GM12891 (cell line): Measurements from ENCODE around the gene ACBD4.
A peak's percentile ranks its signal among the peaks of the same experiment; 100 is the strongest.

ENCODE experiments used
- DNase-seq: peaks from one replicate; pipeline ENCODE4 v3.0.0; 2011; ENCODE audit warnings: low spot score; ENCODE audit not compliant: insufficient read length
- FAIRE-seq: peaks from 2 replicates; lab custom pipeline; 2011; peaks lifted over from hg19 to GRCh38; lab: Jason Lieb, UNC
- PAX5 ChIP-seq: IDR thresholded peaks from 2 replicates; pipeline ENCODE4 v1.6.1; 2011; ENCODE audit warnings: low read length, moderate library complexity, mild to moderate bottlenecking; ENCODE audit not compliant: insufficient read depth, severe bottlenecking
- POLR2A ChIP-seq: IDR thresholded peaks from 2 replicates; pipeline ENCODE4 v1.6.1; 2011; ENCODE audit warnings: low read depth, low read length, control low read depth
- POLR2AphosphoS5 ChIP-seq: IDR thresholded peaks from 2 replicates; pipeline ENCODE4 v1.6.1; 2011; ENCODE audit warnings: low read depth, low read length, control low read depth
- POU2F2 ChIP-seq: IDR thresholded peaks from 2 replicates; pipeline ENCODE4 v1.6.1; 2011; ENCODE audit warnings: low read depth, mild to moderate bottlenecking, control low read depth, low read length, moderate library complexity
- SPI1 ChIP-seq: IDR thresholded peaks from 2 replicates; pipeline ENCODE4 v1.6.1; 2011; ENCODE audit warnings: low read depth, low read length, control low read depth
- TAF1 ChIP-seq: IDR thresholded peaks from 2 replicates; pipeline ENCODE4 v1.6.1; 2011; ENCODE audit warnings: low read depth, low read length, control low read depth

The ACBD4 gene

DNA sequence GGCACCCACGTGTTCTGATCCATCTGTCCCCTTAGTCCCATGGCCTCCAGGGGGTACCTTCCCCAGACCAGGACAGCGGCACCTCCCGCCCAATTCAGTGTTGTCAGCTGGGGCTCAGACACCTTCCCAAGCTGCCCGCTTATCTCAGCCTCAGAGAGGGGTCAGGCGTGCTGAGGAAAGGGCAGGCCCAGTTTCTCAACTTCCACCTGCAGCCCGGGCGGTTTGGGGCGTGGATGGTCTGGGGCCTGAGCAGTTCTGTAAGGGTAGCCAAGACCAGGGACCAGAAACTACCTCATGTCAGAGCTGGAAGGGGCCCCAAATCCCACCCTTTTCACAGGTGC lies 8.3 kb upstream of the ACBD4 start:
- DNase-seq, result no peak
- no peak for FAIRE-seq
- TF ChIP-seq POLR2A (no peak), TAF1 (no peak), POLR2AphosphoS5 (no peak), SPI1 (no peak), POU2F2 (no peak), PAX5 (no peak)

DNA sequence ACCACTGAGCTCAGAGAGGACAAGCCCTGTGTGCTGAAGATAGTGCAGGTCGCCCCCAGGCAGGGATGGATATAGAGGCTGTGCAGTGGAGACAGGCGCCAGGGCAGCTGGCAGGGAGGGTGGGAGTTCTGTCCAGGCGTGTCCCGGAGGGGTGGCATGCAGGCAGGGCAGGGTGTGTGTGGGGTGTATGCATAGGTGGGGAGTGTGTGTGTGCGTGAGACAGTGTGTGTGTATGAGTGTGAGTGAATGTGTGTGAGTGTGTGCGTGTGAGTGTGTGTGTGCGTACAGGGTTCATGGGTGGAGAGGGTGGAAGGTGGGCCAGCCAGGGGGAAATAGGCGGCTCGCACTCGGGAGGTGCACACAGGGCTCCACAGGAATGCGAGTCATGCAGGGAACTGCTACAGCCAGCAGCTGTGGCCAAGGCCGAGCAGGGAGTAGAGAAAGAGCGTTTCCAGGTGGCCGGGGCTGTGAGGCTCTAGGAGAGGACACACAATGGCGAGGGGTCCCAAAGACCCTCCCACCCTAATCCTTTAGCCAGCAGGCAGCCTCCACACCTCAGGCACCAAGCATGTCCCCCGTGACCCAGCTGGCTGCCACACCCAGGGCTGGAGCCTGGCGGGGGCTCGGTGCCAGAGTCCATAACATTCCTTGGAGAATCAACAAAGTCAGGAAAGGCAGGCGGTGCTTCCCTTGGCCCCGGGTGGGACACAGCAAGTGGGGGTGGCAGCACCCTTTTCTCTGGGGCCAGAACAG lies 7.8 kb upstream of the ACBD4 start:
- TF ChIP-seq POU2F2 (no peak), SPI1 (no peak), POLR2AphosphoS5 (no peak), POLR2A (no peak), TAF1 (no peak), PAX5 (no peak)
- no peak for DNase-seq
- no peak for FAIRE-seq

DNA sequence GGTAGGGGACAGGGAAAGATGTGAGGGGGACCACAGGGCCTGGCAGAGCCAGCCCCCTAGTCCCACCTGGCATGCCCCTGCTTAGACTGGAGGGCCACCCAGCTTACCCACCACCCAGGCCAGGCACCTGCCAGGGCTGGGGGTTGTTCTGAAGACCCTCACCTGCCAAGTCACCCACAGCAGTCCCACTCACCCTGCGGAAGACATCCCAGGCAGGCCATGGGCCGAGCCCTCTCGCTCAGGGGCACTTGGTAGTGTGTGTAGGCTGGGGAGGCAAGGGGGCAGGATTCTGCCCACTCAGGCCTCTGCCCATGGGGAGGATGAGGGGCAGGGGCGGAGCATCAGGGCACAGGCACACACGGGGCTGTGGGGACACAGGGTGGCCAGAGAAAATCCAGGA lies 7.2 kb upstream of the ACBD4 start:
- TF ChIP-seq PAX5 (no peak), POLR2AphosphoS5 (no peak), POLR2A (no peak), POU2F2 (no peak), SPI1 (no peak), TAF1 (no peak)
- FAIRE-seq (no peak), DNase-seq (no peak)

DNA sequence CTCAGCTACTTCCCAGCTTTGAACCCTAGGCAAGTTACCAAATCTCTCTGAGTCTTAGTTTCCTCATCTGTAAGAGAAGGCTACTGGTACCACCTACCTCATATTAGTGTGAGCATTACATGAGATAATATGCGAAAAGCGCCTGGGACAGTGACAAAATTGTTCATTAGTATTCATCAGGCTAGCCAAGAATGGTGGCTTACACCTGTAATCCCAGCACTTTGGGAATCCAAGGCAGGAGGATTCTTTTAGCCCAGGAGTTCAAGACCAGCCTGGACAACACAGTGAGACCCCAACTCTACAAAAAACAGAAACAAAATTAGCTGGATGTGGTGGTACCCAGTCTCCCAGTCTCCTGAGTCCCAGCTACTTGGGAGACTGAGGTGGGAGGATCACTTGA lies 6.5 kb upstream of the ACBD4 start:
- DNase-seq, result no peak
- FAIRE-seq, result no peak
- TF ChIP-seq TAF1 (no peak), POU2F2 (no peak), SPI1 (no peak), PAX5 (no peak), POLR2A (no peak), POLR2AphosphoS5 (no peak)

DNA sequence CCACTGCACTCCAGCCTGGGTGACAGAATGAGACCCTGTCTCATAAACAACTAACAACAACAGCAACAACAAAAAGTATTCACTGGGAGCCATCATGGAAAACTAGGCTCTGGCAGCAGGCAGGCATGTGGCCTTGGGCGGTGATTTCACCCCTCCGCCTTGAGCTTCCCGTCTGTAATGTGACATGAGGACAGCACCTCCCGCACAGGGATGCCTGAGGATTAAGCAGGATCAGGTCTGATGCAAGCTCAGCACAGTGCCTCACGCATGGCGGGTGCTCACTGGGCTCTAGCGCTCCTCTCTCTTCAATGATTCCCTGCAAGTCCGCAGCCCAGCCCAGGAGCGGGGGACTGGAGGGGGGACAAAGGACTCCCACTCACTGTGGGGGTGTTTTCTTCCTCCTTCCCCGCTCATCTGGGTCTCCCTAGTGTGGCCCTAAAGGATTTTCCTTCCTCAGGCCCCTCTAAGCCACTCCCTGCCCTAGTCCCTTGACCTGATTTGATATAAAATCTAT lies 6.0 kb upstream of the ACBD4 start:
- DNase-seq, result no peak
- no peak for FAIRE-seq
- TF ChIP-seq POLR2A (no peak), PAX5 (no peak)

DNA sequence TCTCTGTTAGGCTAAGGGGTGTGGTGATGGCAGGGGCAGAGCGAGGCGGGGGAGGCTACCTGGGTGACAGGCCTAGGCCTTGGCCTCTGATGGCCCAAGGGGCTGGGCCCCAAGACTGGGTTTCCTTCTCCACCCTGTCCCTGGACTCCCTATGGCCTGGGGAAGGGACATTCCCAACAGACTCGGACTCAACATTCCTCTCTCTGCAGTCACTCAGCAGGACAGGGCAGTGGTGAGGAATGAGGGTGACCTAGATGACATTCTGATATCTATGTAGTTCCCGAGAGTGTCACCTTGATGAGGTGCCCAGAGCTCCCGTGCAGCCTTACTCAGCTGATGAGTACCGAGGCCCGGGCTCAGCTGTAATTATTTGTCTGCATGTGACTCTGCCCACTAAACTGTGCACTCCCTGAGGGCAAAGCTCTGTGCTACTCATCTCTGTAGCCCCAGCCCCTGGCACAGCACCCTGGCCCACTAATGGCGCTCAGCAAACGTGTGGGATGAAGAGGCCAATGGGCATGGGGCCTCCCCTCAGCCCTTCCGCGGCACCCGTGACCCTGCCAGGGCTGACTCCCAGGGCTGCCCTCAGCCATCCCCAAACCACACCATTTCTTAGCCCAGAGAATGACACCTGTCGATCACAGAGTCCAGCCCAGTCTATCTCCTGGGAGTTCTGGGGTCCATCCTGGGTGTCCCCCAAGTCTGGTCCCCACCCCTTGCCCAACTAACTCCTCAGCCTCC lies 5.4 kb upstream of the ACBD4 start:
- FAIRE-seq (no peak), DNase-seq (no peak)
- TF ChIP-seq SPI1, result no peak
- no peak for TF ChIP-seq POLR2AphosphoS5
- TF ChIP-seq POU2F2, result no peak
- TF ChIP-seq PAX5, result no peak
- TF ChIP-seq TAF1, result no peak
- no peak for TF ChIP-seq POLR2A

DNA sequence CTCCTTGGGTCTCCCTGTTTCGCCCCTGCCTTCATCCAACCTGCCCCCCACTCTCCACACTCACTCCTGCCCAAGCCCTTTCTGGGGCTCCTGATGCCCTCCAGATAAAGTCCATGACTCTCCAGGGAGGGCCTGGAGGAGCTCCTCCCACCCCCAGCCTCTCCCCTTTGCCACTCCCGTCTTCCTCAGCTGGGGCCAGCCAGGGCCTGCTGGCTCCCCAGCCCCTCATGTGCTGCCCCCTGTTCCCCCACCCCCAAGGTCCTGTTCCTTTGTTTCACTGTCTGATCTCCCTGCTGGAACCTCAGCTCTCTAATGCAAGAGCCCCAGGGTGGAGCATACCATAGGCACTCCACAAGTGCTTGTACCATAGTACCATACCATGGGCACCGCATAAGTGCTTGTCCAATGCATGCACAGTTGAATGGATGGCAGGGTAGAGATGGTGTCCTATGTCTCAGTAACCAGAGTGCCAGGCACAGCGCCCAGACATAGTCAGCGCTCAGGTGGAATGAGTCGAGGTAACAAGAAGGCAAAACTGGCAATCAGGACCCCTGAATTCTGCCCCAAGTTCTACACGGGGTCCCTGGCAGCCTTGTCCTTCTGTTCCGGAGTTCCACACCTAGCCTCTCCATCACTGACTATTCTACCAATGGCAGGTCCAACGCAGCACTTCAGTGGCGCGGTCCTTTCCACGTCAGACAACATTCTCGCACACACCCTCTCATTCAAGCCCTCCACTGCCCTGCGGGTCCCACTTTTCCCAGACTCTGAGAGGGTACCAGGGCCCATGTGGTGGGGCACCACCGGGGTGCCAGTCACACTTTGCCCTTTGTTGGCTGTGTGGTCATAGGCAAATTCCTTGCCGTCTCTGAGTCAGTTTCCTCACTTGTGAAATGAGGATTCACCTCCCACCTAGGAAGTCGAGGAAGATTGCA lies 4.5 kb upstream of the ACBD4 start:
- FAIRE-seq (peak; percentile 28), DNase-seq (no peak)
- no peak for TF ChIP-seq POLR2AphosphoS5
- no peak for TF ChIP-seq POLR2A
- no peak for TF ChIP-seq TAF1
- TF ChIP-seq PAX5, result no peak
- no peak for TF ChIP-seq POU2F2
- TF ChIP-seq SPI1, result no peak

DNA sequence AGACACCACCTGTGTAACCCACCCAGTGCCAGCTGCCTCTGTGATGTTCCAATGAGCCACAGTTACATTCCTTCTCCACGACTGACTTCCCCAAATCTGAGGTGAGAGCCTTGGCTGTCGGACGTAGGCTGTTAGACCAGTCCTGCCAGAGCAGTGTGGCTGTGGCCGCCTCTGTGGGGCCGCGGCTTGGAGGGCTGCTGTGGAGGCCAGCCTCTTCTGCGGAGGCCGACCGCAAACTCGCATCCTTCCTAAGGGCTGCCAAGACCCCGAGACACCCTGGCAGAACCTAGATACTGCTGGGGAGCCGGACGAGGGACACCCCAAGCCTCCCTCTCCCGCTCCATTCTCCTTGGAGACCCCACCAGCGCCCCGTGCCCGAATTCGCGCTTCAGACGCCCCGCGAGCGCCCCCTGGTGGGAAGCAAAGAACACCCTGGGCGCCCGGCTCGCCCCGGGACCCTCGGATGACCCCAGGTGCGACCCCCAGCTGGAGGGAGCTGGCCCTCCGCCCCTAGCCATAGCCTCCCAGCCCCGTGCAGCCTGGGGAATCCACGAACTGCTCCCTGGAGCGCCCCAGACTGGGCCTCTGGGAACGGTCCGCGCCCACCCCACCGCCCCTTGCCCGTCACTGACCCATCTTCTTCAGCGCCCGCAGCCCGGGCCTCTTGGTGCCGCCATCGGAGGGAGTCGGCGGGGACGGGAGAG lies 3.7 kb upstream of the ACBD4 start:
- TF ChIP-seq SPI1 (no peak), TAF1 (no peak), POLR2AphosphoS5 (no peak), POLR2A (no peak), PAX5 (no peak), POU2F2 (no peak)
- FAIRE-seq (no peak), DNase-seq (no peak)

DNA sequence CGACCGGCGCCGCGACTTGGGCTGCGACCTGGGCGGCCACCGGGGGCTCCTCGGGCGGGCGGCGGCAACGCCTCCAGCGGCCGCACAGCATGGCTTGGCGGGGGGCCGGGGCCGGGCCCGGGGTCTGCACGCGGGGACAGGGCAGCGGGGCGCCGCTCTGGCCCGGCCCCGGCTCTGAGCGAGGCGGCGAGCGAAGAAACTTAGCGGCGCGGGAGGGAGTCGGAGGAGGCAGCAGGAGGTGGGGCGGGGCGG lies 3.2 kb upstream of the ACBD4 start, which contains the start of gene PLCD3:
Gene PLCD3 (minus strand): TSS at position 196 of the 252 bp plus-strand sequence. CDS start 105 bp downstream, at position 91.
- TF ChIP-seq POLR2AphosphoS5 (no peak), TAF1 (no peak), SPI1 (no peak), POU2F2 (no peak), POLR2A (no peak), PAX5 (no peak)
- DNase-seq (no peak), FAIRE-seq (no peak)
